Gastroesophageal sphincter (tissue), 3 donors: ENCODE data around the gene TSHZ3.

Source experiments
- CTCF ChIP-seq, 4 experiments: fragments of 200-600 bp in 2 of 4; fragments of 450-650 bp in 2 of 4; sonication (generic) in 1 of 4; IDR thresholded peaks; one replicate each; pipeline ENCODE4 v1.5.1; 2017 to 2019; ENCODE audit warnings: antibody characterized with exemption in 4 of 4, mild to moderate bottlenecking in 2 of 4, moderate library complexity in 2 of 4
- EP300 ChIP-seq: sonication (generic); formaldehyde crosslinking; IDR thresholded peaks from one replicate; pipeline ENCODE4 v1.6.1; 2017; ENCODE audit warnings: antibody characterized with exemption, mild to moderate bottlenecking
- POLR2A ChIP-seq, 2 donors: fragments of 450-650 bp; IDR thresholded peaks; one replicate each; pipeline ENCODE4 v1.6.1; 2017; ENCODE audit warnings: antibody characterized with exemption in 2 of 2, mild to moderate bottlenecking in 2 of 2, moderate library complexity in 1 of 2
- POLR2AphosphoS5 ChIP-seq: sonication (generic); formaldehyde crosslinking; IDR thresholded peaks from one replicate; pipeline ENCODE4 v1.6.1; 2017; ENCODE audit warnings: antibody characterized with exemption

GRCh38 chr19:31257426-31258130, 91.7 kb downstream of the TSHZ3 start:
- TF ChIP-seq POLR2A (IDR thresholded peaks at IDR 0.05) (no peak), POLR2AphosphoS5 (no peak), CTCF (IDR thresholded peaks at IDR 0.05) (no peak), EP300 (no peak)
